CD8-positive, alpha-beta memory T cell (primary cell): ENCODE data around the gene GPATCH8. TPM values are rescaled to one million over a fixed set of nuclear protein-coding genes. Genes with fewer than 3 reads are reported as not detected.
"Not testable (repeated sequence)": the region's sequence is repeated elsewhere in the genome, so short reads cannot be mapped to it uniquely, and the experiment has no call there.

ENCODE experiments used
- CTCF ChIA-PET: fragments of 350-600 bp; sonication (Branson Sonifier 250); formaldehyde crosslinking; loops from one replicate; lab custom pipeline; 2021; ENCODE audit warnings: antibody characterized with exemption; lab: Charles Lee
- POLR2A ChIA-PET: fragments of 350-600 bp; sonication (Branson Sonifier 250); formaldehyde crosslinking; loops from one replicate; lab custom pipeline; 2021; ENCODE audit warnings: antibody characterized with exemption; lab: Charles Lee
- DNase-seq, 5 donors: peaks; one replicate each; pipeline versions ENCODE4 v3.0.0 to v3.0.0-alpha.2; 2020 to 2022; ENCODE audit warnings: mixed read lengths in 1 of 5
- H3K27ac ChIP-seq: one replicate; pipeline ENCODE4 v1.7.0; 2013; ENCODE audit warnings: low read depth, mild to moderate bottlenecking, low read length, moderate library complexity
- H3K27me3 ChIP-seq: 2 replicates; pipeline ENCODE4 v1.7.0; 2013; ENCODE audit warnings: low read length, mild to moderate bottlenecking; ENCODE audit not compliant: insufficient read depth, poor library complexity, severe bottlenecking
- H3K36me3 ChIP-seq: 2 replicates; pipeline ENCODE4 v1.7.0; 2013; ENCODE audit warnings: mild to moderate bottlenecking, low read length, moderate library complexity; ENCODE audit not compliant: insufficient read depth
- H3K4me1 ChIP-seq: 2 replicates; pipeline ENCODE4 v1.7.0; 2013; ENCODE audit warnings: mild to moderate bottlenecking, low read length, moderate library complexity; ENCODE audit not compliant: insufficient read depth
- H3K4me3 ChIP-seq: 2 replicates; pipeline ENCODE4 v1.7.0; 2013; ENCODE audit warnings: mild to moderate bottlenecking, low read length
- H3K9me3 ChIP-seq: 2 replicates; pipeline ENCODE4 v1.7.0; 2013; ENCODE audit warnings: mild to moderate bottlenecking, low read length
- H3K27ac Mint-ChIP-seq, 8 donors: one replicate each; pipeline ENCODE4 v1.8.0; 2020 to 2021; ENCODE audit warnings: mixed read lengths in 8 of 8, mild to moderate bottlenecking in 6 of 8, inconsistent platforms in 3 of 8, moderate library complexity in 3 of 8
- H3K27me3 Mint-ChIP-seq, 2 donors: one replicate each; pipeline ENCODE4 v1.8.0; 2020 to 2021; ENCODE audit warnings: mixed read lengths in 2 of 2, mild to moderate bottlenecking in 1 of 2, moderate library complexity in 1 of 2
- H3K36me3 Mint-ChIP-seq, 3 donors: one replicate each; pipeline ENCODE4 v1.8.0; 2020 to 2021; ENCODE audit warnings: mixed read lengths in 3 of 3, inconsistent platforms in 1 of 3, mild to moderate bottlenecking in 1 of 3
- H3K4me1 Mint-ChIP-seq, 3 donors: one replicate each; pipeline ENCODE4 v1.8.0; 2020 to 2021; ENCODE audit warnings: mixed read lengths in 3 of 3, inconsistent platforms in 1 of 3, mild to moderate bottlenecking in 1 of 3
- H3K4me3 Mint-ChIP-seq, 7 donors: one replicate each; pipeline ENCODE4 v1.8.0; 2020 to 2021; ENCODE audit warnings: mixed read lengths in 7 of 7, mild to moderate bottlenecking in 6 of 7, moderate library complexity in 4 of 7, inconsistent platforms in 2 of 7
- H3K9me3 Mint-ChIP-seq, 5 donors: one replicate each; pipeline ENCODE4 v1.8.0; 2020 to 2022; ENCODE audit warnings: mixed read lengths in 5 of 5, mild to moderate bottlenecking in 3 of 5, moderate library complexity in 2 of 5, inconsistent platforms in 1 of 5
- polyA plus RNA-seq: library from polyadenylated mRNA; unstranded; fragments of 300-500 nt; fragmentation: Illumina TruSeq; gene quantifications from one replicate; pipeline ENCODE4 v1.2.3, GENCODE V29; 2021
- total RNA-seq, 2 experiments: library from RNA; stranded (reverse); gene quantifications; one replicate each; pipeline ENCODE4 v1.2.3, GENCODE V29; 2021

GPATCH8 gene
- total and polyA plus RNA-seq, 3 experiments from 2014 or later, result 41.6 to 73.3 (median 43.3) TPM

DNA sequence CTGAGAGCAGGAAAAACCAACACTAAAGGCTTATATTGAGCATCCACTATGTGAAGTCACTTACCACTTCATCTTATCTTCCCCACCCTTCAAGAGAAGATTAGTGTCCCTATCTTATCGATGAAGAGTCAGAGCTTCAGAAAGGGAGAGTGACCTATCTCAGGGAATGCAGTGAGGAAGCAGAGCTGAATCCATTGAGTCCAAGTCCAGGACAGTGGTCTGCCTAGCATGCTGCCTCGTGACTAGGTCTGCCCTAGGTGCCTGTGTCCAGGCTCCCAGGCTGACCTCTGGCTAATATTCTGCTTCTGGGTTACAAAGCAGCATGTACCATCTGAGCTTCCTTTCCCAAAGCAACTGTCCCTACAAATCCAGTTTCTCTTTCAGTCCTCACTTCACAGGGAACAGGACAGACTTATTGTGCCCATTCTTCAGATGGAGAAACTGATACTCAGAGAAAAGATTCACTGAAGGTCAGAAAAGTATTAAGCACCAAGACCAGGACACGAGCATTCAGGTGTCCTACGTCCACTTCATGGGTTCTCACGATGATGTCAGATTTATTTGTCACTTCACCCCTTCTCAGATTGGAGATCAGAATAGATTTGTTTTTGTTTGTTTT lies 40.8 kb upstream of the GPATCH8 start:
- no peak for DNase-seq
- Histone ChIP-seq H3K27me3 (peaks cover 4% of the 10 kb centered on the region), H3K27ac (no peak overlapping the region), H3K36me3 (no peaks in the 10 kb centered on the region), H3K4me1 (no peaks in the 10 kb centered on the region), H3K9me3 (no peaks in the 10 kb centered on the region), H3K4me3 (no peak overlapping the region)
- no peaks in the 10 kb centered on the region for H3K36me3 Mint-ChIP-seq
- no peak overlapping the region for H3K4me3 Mint-ChIP-seq
- POLR2A ChIA-PET, result no interaction called here
- no peaks in the 10 kb centered on the region for H3K9me3 Mint-ChIP-seq
- no peak overlapping the region for H3K27ac Mint-ChIP-seq
- CTCF ChIA-PET, result no interaction called here
- H3K4me1 Mint-ChIP-seq, result no peaks in the 10 kb centered on the region
- peaks cover 47 to 70% of the 10 kb centered on the region in 2 donors for H3K27me3 Mint-ChIP-seq

GRCh38 chr17:44543213-44543904 lies 40.2 kb upstream of the GPATCH8 start:
- ChIA-PET POLR2A (no interaction called here), CTCF (interaction anchor here (1.5 kb wide), 1 partner anchor 10 kb away, joined by 3 read pairs; no protein-coding TSS in a partner anchor)
- Mint-ChIP-seq H3K27ac (peak overlapping the region in 1 of 8 donors; percentile 15), H3K27me3 (peaks cover 47 to 68% of the 10 kb centered on the region in 2 donors), H3K9me3 (no peaks in the 10 kb centered on the region), H3K4me1 (no peaks in the 10 kb centered on the region), H3K36me3 (no peaks in the 10 kb centered on the region), H3K4me3 (no peak overlapping the region)
- no peak overlapping the region for H3K27ac ChIP-seq
- peaks cover 4% of the 10 kb centered on the region for H3K27me3 ChIP-seq
- H3K4me1 ChIP-seq, result no peaks in the 10 kb centered on the region
- no peak overlapping the region for H3K4me3 ChIP-seq
- DNase-seq, result no peak
- no peaks in the 10 kb centered on the region for H3K36me3 ChIP-seq
- H3K9me3 ChIP-seq, result no peaks in the 10 kb centered on the region

- Histone ChIP-seq H3K36me3 (no peaks in the 10 kb centered on the region), H3K27me3 (peaks cover 4% of the 10 kb centered on the region), H3K9me3 (no peaks in the 10 kb centered on the region), H3K4me3 (no peak overlapping the region), H3K4me1 (no peaks in the 10 kb centered on the region), H3K27ac (no peak overlapping the region)
- Mint-ChIP-seq H3K9me3 (no peaks in the 10 kb centered on the region), H3K4me3 (no peak overlapping the region), H3K27me3 (peaks cover 43 to 67% of the 10 kb centered on the region in 2 donors), H3K4me1 (no peaks in the 10 kb centered on the region), H3K27ac (no peak overlapping the region), H3K36me3 (no peaks in the 10 kb centered on the region)
- ChIA-PET CTCF (interaction anchor here (1.5 kb wide), 1 partner anchor 9 kb away, joined by 3 read pairs; no protein-coding TSS in a partner anchor), POLR2A (no interaction called here)
- no peak for DNase-seq
These were observed 38.8 kb upstream of the GPATCH8 start for GRCh38 chr17:44541884-44542581.

DNA sequence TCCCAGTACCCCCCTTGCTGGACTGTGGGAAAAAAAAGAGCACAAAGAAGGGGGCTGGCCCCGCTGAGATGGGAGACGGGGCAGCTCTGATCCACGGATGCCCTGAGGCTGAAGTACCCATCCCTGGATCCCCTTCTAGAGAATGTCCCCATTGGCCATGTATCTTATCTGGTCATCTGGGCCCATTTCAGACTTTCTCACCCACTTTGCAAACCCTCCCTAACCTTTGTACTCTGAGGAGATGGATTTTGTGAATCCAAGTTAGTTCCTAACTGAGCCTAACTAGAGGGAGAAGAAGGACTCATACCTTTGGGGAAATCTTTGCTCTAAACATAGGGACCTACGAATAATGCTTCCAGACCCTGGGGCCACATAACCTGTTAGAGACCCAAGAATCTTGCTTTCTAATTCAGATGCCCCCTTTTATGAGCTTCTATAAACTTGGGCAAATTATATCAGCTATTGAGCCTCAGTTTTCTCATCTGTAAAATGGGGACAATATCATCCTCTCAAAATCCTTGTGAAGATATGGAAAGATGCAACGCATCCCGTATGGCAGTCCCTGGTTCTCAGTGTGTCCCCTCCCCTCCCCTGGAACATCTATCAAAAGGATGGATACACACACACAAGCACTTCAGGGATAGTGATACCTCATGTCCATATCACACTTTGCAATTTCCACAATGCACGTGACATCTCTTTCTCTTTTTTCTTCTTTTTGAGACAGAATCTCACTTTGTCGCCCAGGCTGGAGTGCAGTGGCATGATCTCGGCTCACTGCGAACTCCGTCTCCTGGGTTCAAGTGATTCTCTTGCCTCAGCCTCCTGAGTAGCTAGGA lies 37.3 kb upstream of the GPATCH8 start:
- Mint-ChIP-seq H3K27ac (no peak overlapping the region), H3K9me3 (no peaks in the 10 kb centered on the region), H3K27me3 (peaks cover 32 to 54% of the 10 kb centered on the region in 2 donors), H3K4me1 (no peaks in the 10 kb centered on the region), H3K36me3 (no peaks in the 10 kb centered on the region), H3K4me3 (no peak overlapping the region)
- Histone ChIP-seq H3K4me1 (no peaks in the 10 kb centered on the region), H3K27ac (no peak overlapping the region), H3K27me3 (no peaks in the 10 kb centered on the region), H3K4me3 (no peak overlapping the region), H3K36me3 (no peaks in the 10 kb centered on the region), H3K9me3 (no peaks in the 10 kb centered on the region)
- ChIA-PET POLR2A (no interaction called here), CTCF (no interaction called here)
- no peak for DNase-seq

GRCh38 chr17:44539673-44540072 lies 36.5 kb upstream of the GPATCH8 start:
- no peak overlapping the region for H3K27ac Mint-ChIP-seq
- Histone ChIP-seq H3K4me3 (no peak overlapping the region), H3K27me3 (no peaks in the 10 kb centered on the region), H3K4me1 (no peaks in the 10 kb centered on the region), H3K27ac (no peak overlapping the region), H3K36me3 (no peaks in the 10 kb centered on the region), H3K9me3 (no peaks in the 10 kb centered on the region)
- no peaks in the 10 kb centered on the region for H3K36me3 Mint-ChIP-seq
- H3K4me3 Mint-ChIP-seq, result no peak overlapping the region
- no peak for DNase-seq
- peaks cover 27 to 47% of the 10 kb centered on the region in 2 donors for H3K27me3 Mint-ChIP-seq
- POLR2A ChIA-PET, result no interaction called here
- H3K9me3 Mint-ChIP-seq, result no peaks in the 10 kb centered on the region
- H3K4me1 Mint-ChIP-seq, result no peaks in the 10 kb centered on the region
- CTCF ChIA-PET, result no interaction called here

- H3K9me3 Mint-ChIP-seq, CTCF ChIA-PET, H3K4me3 Mint-ChIP-seq, H3K27ac Mint-ChIP-seq, H3K36me3 ChIP-seq, DNase-seq, POLR2A ChIA-PET, H3K36me3 Mint-ChIP-seq, H3K4me3 ChIP-seq, H3K27ac ChIP-seq, H3K9me3 ChIP-seq, H3K4me1 Mint-ChIP-seq, H3K27me3 ChIP-seq, H3K4me1 ChIP-seq: not testable (repeated sequence)
- peaks cover 18 to 30% of the 10 kb centered on the region in 2 donors for H3K27me3 Mint-ChIP-seq
These were observed 34.7 kb upstream of the GPATCH8 start for GRCh38 chr17:44537922-44538321.

- Mint-ChIP-seq H3K4me3 (no peak overlapping the region), H3K9me3 (no peaks in the 10 kb centered on the region), H3K36me3 (no peaks in the 10 kb centered on the region), H3K27ac (no peak overlapping the region), H3K27me3 (peaks cover 8 to 15% of the 10 kb centered on the region in 2 donors), H3K4me1 (peaks cover 6 to 9% (median 8%) of the 10 kb centered on the region in 3 donors)
- ChIA-PET POLR2A (interaction anchor here (0.6 kb wide), 2 partner anchors 37 to 134 kb away, joined by 3 to 6 read pairs; no protein-coding TSS in a partner anchor), CTCF (no interaction called here)
- H3K27me3 ChIP-seq, result no peaks in the 10 kb centered on the region
- H3K9me3 ChIP-seq, result no peaks in the 10 kb centered on the region
- H3K4me1 ChIP-seq, result no peaks in the 10 kb centered on the region
- no peak overlapping the region for H3K4me3 ChIP-seq
- no peaks in the 10 kb centered on the region for H3K36me3 ChIP-seq
- no peak overlapping the region for H3K27ac ChIP-seq
- DNase-seq, result no peak
These were observed 33.1 kb upstream of the GPATCH8 start for GRCh38 chr17:44536090-44536953.
